Gastroesophageal sphincter (tissue), 4 donors: ENCODE data around the gene ANKRD30B. TPM values are rescaled to one million over a fixed set of nuclear protein-coding genes. Genes with fewer than 3 reads are reported as not detected.

Source experiments
- ATAC-seq: fragments of 150-250 bp; one replicate; pipeline ENCODE4 v1.9.1; 2016; ENCODE audit warnings: mild to moderate bottlenecking, moderate library complexity
- H3K27ac ChIP-seq, 4 donors: fragments of 200-600 bp; sonication (generic) in 3 of 4; 1 replicate in 3 of 4; 2 replicates in 1 of 4; pipeline ENCODE4 v1.5.1; 2016 to 2019
- H3K27me3 ChIP-seq: fragments of 200-600 bp; sonication (generic); one replicate; pipeline ENCODE4 v1.5.1; 2019
- H3K36me3 ChIP-seq, 2 donors: fragments of 200-600 bp; sonication (generic); one replicate each; pipeline ENCODE4 v1.5.1; 2019; ENCODE audit warnings: control low read depth in 1 of 2
- H3K4me1 ChIP-seq, 3 donors: fragments of 200-600 bp; sonication (generic); 1 replicate in 2 of 3; 2 replicates in 1 of 3; pipeline ENCODE4 v1.5.1; 2016 to 2019; ENCODE audit warnings: control low read depth in 2 of 3
- H3K4me3 ChIP-seq, 2 donors: fragments of 200-600 bp; sonication (generic); one replicate each; pipeline ENCODE4 v1.5.1; 2019; ENCODE audit warnings: mild to moderate bottlenecking in 1 of 2, moderate library complexity in 1 of 2
- H3K9me3 ChIP-seq, 3 donors: fragments of 200-600 bp; sonication (generic); one replicate each; pipeline ENCODE4 v1.5.1; 2017 to 2019; ENCODE audit warnings: control low read depth in 2 of 3
- EP300 ChIP-seq: sonication (generic); formaldehyde crosslinking; IDR thresholded peaks from one replicate; pipeline ENCODE4 v1.6.1; 2017; ENCODE audit warnings: antibody characterized with exemption, mild to moderate bottlenecking
- POLR2A ChIP-seq, 2 donors: fragments of 450-650 bp; IDR thresholded peaks; one replicate each; pipeline ENCODE4 v1.6.1; 2017; ENCODE audit warnings: antibody characterized with exemption in 2 of 2, mild to moderate bottlenecking in 2 of 2, moderate library complexity in 1 of 2
- POLR2AphosphoS5 ChIP-seq: sonication (generic); formaldehyde crosslinking; IDR thresholded peaks from one replicate; pipeline ENCODE4 v1.6.1; 2017; ENCODE audit warnings: antibody characterized with exemption
- WGBS, 2 donors: methylation state at CpG; one replicate each; pipeline ENCODE4 v1.1.5; 2018; ENCODE audit warnings: low coverage in 1 of 2; 5-methylcytosine and 5-hydroxymethylcytosine counted together
- small RNA-seq, 4 donors: library from RNA; depleted of rRNA; stranded (forward); fragments of <200 nt; gene quantifications; one replicate each; pipeline ENCODE3, GENCODE V24; 2016
- total RNA-seq, 4 donors: library from RNA; depleted of rRNA; stranded (reverse); fragments of >200 nt; gene quantifications; one replicate each; pipeline ENCODE4 v1.1.0, GENCODE V29; 2016
- TF ChIP-seq, protein P1 (sequence below), 4 experiments: fragments of 200-600 bp in 2 of 4; fragments of 450-650 bp in 2 of 4; sonication (generic) in 1 of 4; IDR thresholded peaks; one replicate each; pipeline ENCODE4 v1.5.1; 2017 to 2019; ENCODE audit warnings: antibody characterized with exemption in 4 of 4, mild to moderate bottlenecking in 2 of 4, moderate library complexity in 2 of 4

Gene ANKRD30B
- total RNA-seq, 4 donors from 2014 or later = not detected

DNA sequence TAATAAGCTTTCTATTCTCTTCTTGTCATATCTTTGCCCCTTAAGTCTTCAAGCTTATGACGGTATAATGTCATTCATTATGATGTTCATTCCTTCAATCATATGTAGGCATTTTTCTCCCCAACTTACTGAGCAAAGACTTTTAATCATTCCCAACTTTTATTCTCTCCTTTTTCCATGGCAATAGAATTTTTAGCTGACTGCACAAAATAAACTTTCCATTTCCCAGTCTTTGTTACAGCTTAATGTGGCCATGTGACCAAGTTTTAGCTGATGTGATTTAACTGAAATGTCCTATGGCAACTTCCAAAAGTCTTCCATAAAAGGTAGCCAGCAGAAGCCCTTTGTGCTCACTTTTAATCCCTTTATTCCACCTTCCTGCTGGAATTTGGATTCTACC lies 152.5 kb downstream of the ANKRD30B start:
- no peaks in the 10 kb centered on the region for H3K36me3 ChIP-seq
- no peak for TF ChIP-seq POLR2A (IDR thresholded peaks at IDR 0.05)
- TF ChIP-seq, protein P1, sequence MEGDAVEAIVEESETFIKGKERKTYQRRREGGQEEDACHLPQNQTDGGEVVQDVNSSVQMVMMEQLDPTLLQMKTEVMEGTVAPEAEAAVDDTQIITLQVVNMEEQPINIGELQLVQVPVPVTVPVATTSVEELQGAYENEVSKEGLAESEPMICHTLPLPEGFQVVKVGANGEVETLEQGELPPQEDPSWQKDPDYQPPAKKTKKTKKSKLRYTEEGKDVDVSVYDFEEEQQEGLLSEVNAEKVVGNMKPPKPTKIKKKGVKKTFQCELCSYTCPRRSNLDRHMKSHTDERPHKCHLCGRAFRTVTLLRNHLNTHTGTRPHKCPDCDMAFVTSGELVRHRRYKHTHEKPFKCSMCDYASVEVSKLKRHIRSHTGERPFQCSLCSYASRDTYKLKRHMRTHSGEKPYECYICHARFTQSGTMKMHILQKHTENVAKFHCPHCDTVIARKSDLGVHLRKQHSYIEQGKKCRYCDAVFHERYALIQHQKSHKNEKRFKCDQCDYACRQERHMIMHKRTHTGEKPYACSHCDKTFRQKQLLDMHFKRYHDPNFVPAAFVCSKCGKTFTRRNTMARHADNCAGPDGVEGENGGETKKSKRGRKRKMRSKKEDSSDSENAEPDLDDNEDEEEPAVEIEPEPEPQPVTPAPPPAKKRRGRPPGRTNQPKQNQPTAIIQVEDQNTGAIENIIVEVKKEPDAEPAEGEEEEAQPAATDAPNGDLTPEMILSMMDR (IDR thresholded peaks at IDR 0.05) = no peak
- TF ChIP-seq POLR2AphosphoS5 = no peak
- no peak for TF ChIP-seq EP300
- no peak overlapping the region for H3K4me3 ChIP-seq
- WGBS, 2 donors = no CpG with 5 or more reads among the region's 1 CpG
- no peaks in the 10 kb centered on the region for H3K4me1 ChIP-seq
- no peak overlapping the region for H3K27ac ChIP-seq
- H3K9me3 ChIP-seq = no peaks in the 10 kb centered on the region
- ATAC-seq = no peak
- H3K27me3 ChIP-seq = no peaks in the 10 kb centered on the region

Small RNA genes within 50 kb of the gene (small RNA-seq; reads per million reads assigned to genes)
- gene MIR3156-2 (0 reads per million in 4 donors), gene RNU6-1210P (0 reads per million in 4 donors)

Other genes starting within 250 kb of the ANKRD30B start
- not detected for gene POTEC, start 204.6 kb upstream of the ANKRD30B start, total RNA-seq